HepG2 (cell line): ENCODE measurements around the gene DYNC2I2. TPM values are rescaled to one million over a fixed set of nuclear protein-coding genes. Genes with fewer than 3 reads are reported as not detected.

ENCODE experiments used
- ATAC-seq: fragments of 200-7000 bp; cut with Tn5 transposase; 3 replicates; pipeline ENCODE4 v1.9.1; 2020; ENCODE audit warnings: mild to moderate bottlenecking, moderate library complexity
- BruUV-seq: library from RNA; stranded (reverse); fragments of 400-500 nt; replicated peaks from 2 replicates; lab custom pipeline; 2021; lab: Mats Ljungman, UMichigan
- CTCF ChIA-PET: fragments of 300-600 bp; formaldehyde crosslinking; extraction: SDS; loops from one replicate; lab custom pipeline; 2021; ENCODE audit warnings: low total read pairs, inconsistent platforms, low intra/inter-chr PET ratio; lab: Yijun Ruan, JAX
- POLR2A ChIA-PET: fragments of 350-600 bp; sonication (Branson Sonifier 250); formaldehyde crosslinking; loops from one replicate; lab custom pipeline; 2020; ENCODE audit warnings: antibody characterized with exemption, inconsistent platforms; lab: Yijun Ruan, JAX
- DNase-seq: peaks from one replicate; pipeline ENCODE4 v3.0.0-alpha.2; 2015; ENCODE audit warnings: low spot score
- FAIRE-seq: peaks from 3 replicates; lab custom pipeline; 2011; peaks lifted over from hg19 to GRCh38; lab: Jason Lieb, UNC
- H2AFZ ChIP-seq: one replicate; pipeline ENCODE4 v1.6.1; 2011; ENCODE audit warnings: low read length, inconsistent platforms
- H3K27ac ChIP-seq: fragments of 300-600 bp; 3 replicates; pipeline ENCODE4 v1.8.0; 2011; ENCODE audit warnings: mixed run types, mild to moderate bottlenecking, mixed read lengths, low read length, inconsistent platforms; ENCODE audit not compliant: insufficient read depth; ENCODE audit errors: extremely low read length
- H3K27me3 ChIP-seq, 2 experiments: fragments of 200-600 bp in 1 of 2; 2 replicates in 1 of 2; 3 replicates in 1 of 2; pipeline versions ENCODE4 v1.6.0 to v1.8.0; 2011; ENCODE audit warnings: low read length in 2 of 2, mild to moderate bottlenecking in 2 of 2, moderate library complexity in 2 of 2, inconsistent platforms in 1 of 2; ENCODE audit not compliant: insufficient read depth in 2 of 2, control insufficient read depth in 1 of 2
- H3K36me3 ChIP-seq, 2 experiments: fragments of 200-600 bp in 1 of 2; replicated peaks in 1 of 2; 2 replicates in 1 of 2; 3 replicates in 1 of 2; pipeline versions ENCODE4 v1.5.1 to v1.8.0; 2011; ENCODE audit warnings: low read length in 2 of 2, inconsistent platforms in 1 of 2; ENCODE audit not compliant: insufficient read depth in 2 of 2, control insufficient read depth in 1 of 2
- H3K4me1 ChIP-seq: 2 replicates; pipeline ENCODE4 v1.5.1; 2012; ENCODE audit warnings: low read length, inconsistent platforms; ENCODE audit not compliant: insufficient read depth
- H3K4me2 ChIP-seq: 2 replicates; pipeline ENCODE4 v1.6.0; 2011; ENCODE audit warnings: low read depth, low read length, inconsistent platforms
- H3K4me3 ChIP-seq, 3 experiments: fragments of 200-600 bp in 1 of 3; sonication (generic), shearing (Covaris generic) in 1 of 3; replicated peaks in 1 of 3; 2 replicates each; pipeline ENCODE4 v1.5.1; 2011 to 2016; ENCODE audit warnings: low read length in 3 of 3, inconsistent platforms in 2 of 3, low read depth in 2 of 3, mild to moderate bottlenecking in 2 of 3, control low read depth in 1 of 3, mixed read lengths in 1 of 3; ENCODE audit not compliant: insufficient read depth in 1 of 3
- H3K79me2 ChIP-seq: one replicate; pipeline ENCODE4 v1.6.1; 2011; ENCODE audit warnings: low read length, inconsistent platforms; ENCODE audit not compliant: insufficient read depth
- H3K9ac ChIP-seq: 2 replicates; pipeline ENCODE4 v1.6.0; 2011; ENCODE audit warnings: mild to moderate bottlenecking, low read depth, low read length, inconsistent platforms; ENCODE audit not compliant: insufficient read depth
- H3K9me3 ChIP-seq: 2 replicates; pipeline ENCODE4 v1.5.1; 2012; ENCODE audit warnings: mild to moderate bottlenecking, low read length
- H4K20me1 ChIP-seq: 2 replicates; pipeline ENCODE4 v1.6.0; 2011; ENCODE audit warnings: inconsistent platforms, mild to moderate bottlenecking, low read length, moderate library complexity; ENCODE audit not compliant: insufficient read depth
- IKZF4 ChIP-seq: sonication (generic); formaldehyde crosslinking; IDR thresholded peaks from 2 replicates; pipeline ENCODE4 v1.5.1; 2020; ENCODE audit warnings: borderline replicate concordance, mild to moderate bottlenecking, low read depth, missing genetic modification reagents; ENCODE audit errors: not compliant biosample characterization
- POLR2AphosphoS5 ChIP-seq: IDR thresholded peaks from 2 replicates; pipeline ENCODE4 v1.6.1; 2012; ENCODE audit warnings: low read depth, low read length
- POLR2G ChIP-seq: fragments of 200-400 bp; formaldehyde crosslinking; IDR thresholded peaks from 2 replicates; pipeline ENCODE4 v1.6.1; 2018; ENCODE audit warnings: mild to moderate bottlenecking, low read depth, low read length, moderate library complexity
- THAP7 ChIP-seq: sonication (generic); formaldehyde crosslinking; IDR thresholded peaks from 2 replicates; pipeline ENCODE4 v1.8.1; 2023; ENCODE audit warnings: mild to moderate bottlenecking, missing genetic modification reagents
- ZNF276 ChIP-seq: sonication (generic); formaldehyde crosslinking; IDR thresholded peaks from 2 replicates; pipeline ENCODE4 v1.4.0; 2020; ENCODE audit warnings: mild to moderate bottlenecking, low read depth, missing genetic modification reagents
- ZNF280D ChIP-seq: sonication (generic); formaldehyde crosslinking; IDR thresholded peaks from 2 replicates; pipeline ENCODE4 v1.5.1; 2020; ENCODE audit warnings: mild to moderate bottlenecking, missing genetic modification reagents
- ZNF501 ChIP-seq: sonication (generic); formaldehyde crosslinking; IDR thresholded peaks from 2 replicates; pipeline ENCODE4 v1.5.1; 2020; ENCODE audit warnings: mild to moderate bottlenecking, moderate library complexity, missing genetic modification reagents
- ZNF598 ChIP-seq: sonication (generic); formaldehyde crosslinking; IDR thresholded peaks from 2 replicates; pipeline ENCODE4 v1.5.1; 2020; ENCODE audit warnings: mild to moderate bottlenecking, missing genetic modification reagents, borderline replicate concordance
- ZNF687 ChIP-seq: sonication (generic); formaldehyde crosslinking; IDR thresholded peaks from 2 replicates; pipeline ENCODE4 v1.5.1; 2020; ENCODE audit warnings: mild to moderate bottlenecking, missing genetic modification reagents, moderate library complexity
- WGBS: methylation state at CpG from one replicate; pipeline ENCODE4 v1.1.6; 2017; ENCODE audit warnings: low lambda C conversion rate; 5-methylcytosine and 5-hydroxymethylcytosine counted together
- in situ Hi-C: cut with HindIII; loops from 2 replicates; pipeline ENCODE4 v1.10.0; 2017; ENCODE audit warnings: low pct_unique_long_range_greater_than_20kb; ENCODE audit not compliant: extremely low pct_ligation_motif_present
- intact Hi-C: fragments of 100-400 bp; cut with micrococcal nuclease; formaldehyde crosslinking; loops from one replicate; pipeline ENCODE4 v1.10.0; 2022; ENCODE audit not compliant: unreplicated experiment
- polyA plus RNA-seq, 8 experiments: library from polyadenylated mRNA; depleted of rRNA in 3 of 8; stranded (reverse) in 7 of 8; unstranded in 1 of 8; fragments of >200 nt; fragmentation: Illumina TruSeq in 4 of 8; extraction: Trizol in 4 of 8; gene quantifications; 2 replicates each; pipeline versions ENCODE4 v1.2.1 to v1.2.3, GENCODE V29; 2011 to 2016; ENCODE audit warnings: low read depth in 4 of 8, missing spikeins in 1 of 8, mixed read lengths in 1 of 8; ENCODE audit not compliant: insufficient read depth in 1 of 8
- total RNA-seq, 5 experiments: library from RNA; depleted of rRNA; stranded (reverse); fragments of >200 nt; fragmentation: Illumina TruSeq; extraction: Trizol; gene quantifications; 2 replicates each; pipeline ENCODE4 v1.2.3, GENCODE V29; 2016; ENCODE audit warnings: low read depth in 1 of 5

The DYNC2I2 gene
- total and polyA plus RNA-seq, 2 of the 13 experiments (the other 11 are each of a cell fraction or from before 2014, with no cell fraction given): 13.7 to 40.2 TPM

GRCh38 chr9:128689820-128690683 lies 33.4 kb upstream of the DYNC2I2 start:
- no peak for DNase-seq
- TF ChIP-seq THAP7 (CRISPR knock-in tag): no peak
- no peak for TF ChIP-seq ZNF598
- TF ChIP-seq POLR2G: peak; percentile 44
- 0 out of 2 replicates have a peak, but pooled peaks have one; percentile 29 for TF ChIP-seq ZNF501 (CRISPR knock-in tag)
- TF ChIP-seq ZNF280D (CRISPR knock-in tag): no peak
- TF ChIP-seq ZNF276: no peak
- TF ChIP-seq ZNF687 (CRISPR knock-in tag): peak; percentile 51
- TF ChIP-seq IKZF4 (CRISPR knock-in tag): no peak
- TF ChIP-seq POLR2AphosphoS5: no peak

More at GRCh38 chr9:128689820-128690683, 33.4 kb upstream of the DYNC2I2 start:
- Histone ChIP-seq H3K27me3 (no peaks in the 10 kb centered on the region), H3K79me2 (peaks cover 41% of the 10 kb centered on the region), H3K36me3 (peaks cover 6 to 32% of the 10 kb centered on the region in 2 experiments; a peak in 4 of 5 replicates), H3K9me3 (no peaks in the 10 kb centered on the region), H3K4me1 (peaks cover 54% of the 10 kb centered on the region), H4K20me1 (peaks cover 19% of the 10 kb centered on the region), H3K4me2 (peak overlapping the region; percentile 74), H2AFZ (no peak overlapping the region), H3K9ac (peak overlapping the region; percentile 83), H3K27ac (peak overlapping the region; percentile 61), H3K4me3 (peak overlapping the region; percentile 71 to 81 (median 77))
- CTCF ChIA-PET: no interaction called here
- ATAC-seq (no peak), FAIRE-seq (no peak)
- POLR2A ChIA-PET: interaction anchor here (0.8 to 1.3 kb wide), 3 partner anchors 33 to 140 kb away, joined by 4 to 6 read pairs (median 5); partner anchors contain the start of genes DYNC2I2 and SPOUT1
- in situ Hi-C loops (no loop called here), intact Hi-C loops (loop anchor here (5.0 kb wide), 1 partner anchor 53 kb away; no protein-coding TSS in a partner anchor)
- BruUV-seq: no TSS peak
- under 1% methylated on average over 19 of the region's 83 CpGs for WGBS
